KMS-11 (cell line): Measurements from ENCODE around the gene DPP10.

Source experiments
- H2AFZ ChIP-seq: fragments of 200-600 bp; sonication (generic); 2 replicates; pipeline ENCODE4 v1.6.1; 2016; ENCODE audit warnings: antibody characterized with exemption, mixed run types, low read depth
- H3K27ac ChIP-seq: fragments of 200-600 bp; sonication (generic); 2 replicates; pipeline ENCODE4 v1.6.1; 2016; ENCODE audit warnings: mild to moderate bottlenecking, mixed run types
- H3K27me3 ChIP-seq: fragments of 200-600 bp; sonication (generic); 2 replicates; pipeline ENCODE4 v1.6.1; 2017; ENCODE audit warnings: mild to moderate bottlenecking, low read depth, mixed run types, moderate library complexity; ENCODE audit not compliant: insufficient read depth
- H3K36me3 ChIP-seq: fragments of 200-600 bp; sonication (generic); 2 replicates; pipeline ENCODE4 v1.6.1; 2017; ENCODE audit warnings: mild to moderate bottlenecking, mixed run types; ENCODE audit not compliant: insufficient read depth
- H3K4me1 ChIP-seq: fragments of 200-600 bp; sonication (generic); 2 replicates; pipeline ENCODE4 v1.6.1; 2016; ENCODE audit warnings: mild to moderate bottlenecking, low read depth, mixed run types; ENCODE audit not compliant: poor library complexity, severe bottlenecking
- H3K4me2 ChIP-seq: fragments of 200-600 bp; sonication (generic); 2 replicates; pipeline ENCODE4 v1.7.0; 2016; ENCODE audit warnings: mild to moderate bottlenecking, mixed run types
- H3K4me3 ChIP-seq: fragments of 200-600 bp; sonication (generic); IDR thresholded peaks from 2 replicates; pipeline ENCODE4 v1.6.1; 2017; ENCODE audit warnings: low read depth, low read length, mixed read lengths; ENCODE audit not compliant: insufficient read depth
- H3K79me2 ChIP-seq: fragments of 200-600 bp; sonication (generic); 2 replicates; pipeline ENCODE4 v1.6.1; 2016; ENCODE audit warnings: low read depth, mixed run types; ENCODE audit not compliant: insufficient read depth
- H3K9ac ChIP-seq: fragments of 200-600 bp; sonication (generic); 2 replicates; pipeline ENCODE4 v1.6.1; 2016; ENCODE audit warnings: mild to moderate bottlenecking, mixed run types
- H4K20me1 ChIP-seq: fragments of 200-600 bp; sonication (generic); 2 replicates; pipeline ENCODE4 v1.6.1; 2016; ENCODE audit warnings: mild to moderate bottlenecking, mixed run types; ENCODE audit not compliant: insufficient read depth
- CTCF ChIP-seq: fragments of 200-600 bp; sonication (generic); conservative IDR thresholded peaks from 2 replicates; pipeline ENCODE4 v1.6.1; 2017; ENCODE audit warnings: low read depth, mild to moderate bottlenecking, antibody characterized with exemption, low read length, moderate library complexity, mixed read lengths

The DPP10 gene

GRCh38 chr2:115483666-115484065, 1041.2 kb downstream of the DPP10 start:
- TF ChIP-seq CTCF = no peak
- no peaks in the 10 kb centered on the region for H3K4me1 ChIP-seq

GRCh38 chr2:115484486-115484885, 1042.0 kb downstream of the DPP10 start:
- H3K9ac ChIP-seq = no peak overlapping the region
- no peaks in the 10 kb centered on the region for H4K20me1 ChIP-seq
- H3K4me3 ChIP-seq = no peak overlapping the region
- no peaks in the 10 kb centered on the region for H3K4me1 ChIP-seq
- H3K36me3 ChIP-seq = no peaks in the 10 kb centered on the region
- H3K27ac ChIP-seq = no peak overlapping the region
- H3K4me2 ChIP-seq = no peak overlapping the region
- no peak overlapping the region for H2AFZ ChIP-seq
- no peak for TF ChIP-seq CTCF
- no peaks in the 10 kb centered on the region for H3K27me3 ChIP-seq
- H3K79me2 ChIP-seq = no peaks in the 10 kb centered on the region

More at GRCh38 chr2:115483666-115484065, 1041.2 kb downstream of the DPP10 start:
- Histone ChIP-seq H3K9ac (no peak overlapping the region), H3K4me2 (no peak overlapping the region), H2AFZ (no peak overlapping the region), H3K4me3 (no peak overlapping the region), H3K27ac (no peak overlapping the region), H3K27me3 (no peaks in the 10 kb centered on the region), H3K79me2 (no peaks in the 10 kb centered on the region), H3K36me3 (no peaks in the 10 kb centered on the region), H4K20me1 (no peaks in the 10 kb centered on the region)

DNA sequence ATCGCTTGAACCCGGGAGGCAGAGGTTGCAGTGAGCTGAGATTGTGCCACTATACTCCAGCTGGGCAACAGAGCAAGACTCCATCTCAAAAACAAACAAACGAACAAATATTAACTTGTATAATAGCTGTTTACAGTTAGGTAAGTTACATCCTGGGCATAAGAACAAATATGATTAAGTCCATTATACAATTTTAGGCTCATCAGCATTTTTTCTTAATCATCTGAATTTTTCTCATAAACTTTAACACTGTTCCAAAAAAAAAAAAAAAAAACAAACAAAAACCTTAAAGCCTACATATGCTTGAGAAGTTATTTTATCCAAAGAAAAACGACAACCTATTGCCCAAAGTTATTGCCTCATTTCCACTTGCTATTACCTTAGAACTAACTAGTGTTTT, 1042.5 kb downstream of the DPP10 start:
- Histone ChIP-seq H3K4me2 (no peak overlapping the region), H3K9ac (no peak overlapping the region), H2AFZ (no peak overlapping the region), H3K4me1 (no peaks in the 10 kb centered on the region), H3K27ac (no peak overlapping the region), H4K20me1 (no peaks in the 10 kb centered on the region), H3K27me3 (no peaks in the 10 kb centered on the region), H3K79me2 (no peaks in the 10 kb centered on the region), H3K4me3 (no peak overlapping the region), H3K36me3 (no peaks in the 10 kb centered on the region)
- no peak for TF ChIP-seq CTCF

- no peak overlapping the region for H3K9ac ChIP-seq
- no peaks in the 10 kb centered on the region for H3K79me2 ChIP-seq
- H3K4me2 ChIP-seq = no peak overlapping the region
- H3K27me3 ChIP-seq = no peaks in the 10 kb centered on the region
- no peak for TF ChIP-seq CTCF
- no peaks in the 10 kb centered on the region for H4K20me1 ChIP-seq
- H3K4me1 ChIP-seq = no peaks in the 10 kb centered on the region
- no peak overlapping the region for H2AFZ ChIP-seq
- no peak overlapping the region for H3K4me3 ChIP-seq
- no peak overlapping the region for H3K27ac ChIP-seq
- no peaks in the 10 kb centered on the region for H3K36me3 ChIP-seq
Measured at GRCh38 chr2:115491186-115491793, 1048.8 kb downstream of the DPP10 start.
